Endothelial cell of umbilical vein (primary cell): ENCODE measurements around the gene DAB1. TPM values are rescaled to one million over a fixed set of nuclear protein-coding genes. Genes with fewer than 3 reads are reported as not detected.

Source experiments
- BruUV-seq: library from RNA; stranded (reverse); fragments of 400-500 nt; replicated peaks from 2 replicates; lab custom pipeline; 2021; lab: Mats Ljungman, UMichigan
- CTCF ChIA-PET: fragments of 300-600, 350-600 bp; sonication (Branson Sonifier 250); formaldehyde crosslinking; loops from one replicate; lab custom pipeline; 2021; ENCODE audit warnings: antibody characterized with exemption, inconsistent platforms; lab: Charles Lee
- POLR2A ChIA-PET: fragments of 300-600, 350-600 bp; sonication (Branson Sonifier 250); formaldehyde crosslinking; loops from one replicate; lab custom pipeline; 2021; ENCODE audit warnings: antibody characterized with exemption, inconsistent platforms; lab: Charles Lee
- DNase-seq: peaks from one replicate; pipeline ENCODE4 v3.0.0-alpha.2; 2011; ENCODE audit warnings: low read depth, low spot score
- FAIRE-seq: peaks from 2 replicates; lab custom pipeline; 2011; peaks lifted over from hg19 to GRCh38; lab: Jason Lieb, UNC
- H2AFZ ChIP-seq: 2 replicates; pipeline ENCODE4 v1.6.0; 2012; ENCODE audit warnings: low read depth, low read length, control low read depth, inconsistent platforms
- H3K27ac ChIP-seq: 2 replicates; pipeline ENCODE4 v1.5.1; 2011; ENCODE audit warnings: low read depth, mild to moderate bottlenecking, control low read depth, low read length, moderate library complexity; ENCODE audit not compliant: insufficient read depth
- H3K27me3 ChIP-seq, 2 experiments: 2 replicates each; pipeline versions ENCODE4 v1.6.0 to v1.6.1; 2011; ENCODE audit warnings: low read length in 2 of 2, mixed read lengths in 1 of 2; ENCODE audit not compliant: control insufficient read depth in 2 of 2, insufficient read depth in 2 of 2
- H3K36me3 ChIP-seq, 2 experiments: 2 replicates in 1 of 2; 3 replicates in 1 of 2; pipeline ENCODE4 v1.5.1; 2011; ENCODE audit warnings: low read length in 2 of 2, mild to moderate bottlenecking in 1 of 2, moderate library complexity in 1 of 2; ENCODE audit not compliant: control insufficient read depth in 2 of 2, insufficient read depth in 2 of 2; ENCODE audit errors: extremely low read depth in 1 of 2
- H3K4me1 ChIP-seq: 3 replicates; pipeline ENCODE4 v1.5.1; 2011; ENCODE audit warnings: mild to moderate bottlenecking, low read length; ENCODE audit not compliant: control insufficient read depth, insufficient read depth; ENCODE audit errors: extremely low read depth
- H3K4me2 ChIP-seq: 2 replicates; pipeline ENCODE4 v1.6.1; 2011; ENCODE audit warnings: low read length, control low read depth, mixed read lengths; ENCODE audit not compliant: insufficient read depth
- H3K4me3 ChIP-seq, 3 experiments: fragments of 200-600 bp in 1 of 3; sonication (generic), shearing (Covaris generic) in 1 of 3; replicated peaks in 1 of 3; 2 replicates each; pipeline ENCODE4 v1.5.1; 2011 to 2016; ENCODE audit warnings: control low read depth in 3 of 3, low read length in 3 of 3, mild to moderate bottlenecking in 2 of 3, inconsistent platforms in 1 of 3, low read depth in 1 of 3, moderate library complexity in 1 of 3; ENCODE audit not compliant: insufficient read depth in 1 of 3
- H3K79me2 ChIP-seq: 2 replicates; pipeline ENCODE4 v1.6.0; 2012; ENCODE audit warnings: low read length, inconsistent platforms; ENCODE audit not compliant: control insufficient read depth, insufficient read depth
- H3K9ac ChIP-seq: replicated peaks from 2 replicates; pipeline ENCODE3; 2011; ENCODE audit warnings: low read length, control low read depth; ENCODE audit not compliant: insufficient read depth; ENCODE audit errors: extremely low read depth
- H3K9me1 ChIP-seq: replicated peaks from 3 replicates; pipeline ENCODE4 v1.6.0; 2011; ENCODE audit warnings: mild to moderate bottlenecking, low read length; ENCODE audit not compliant: control insufficient read depth, insufficient read depth; ENCODE audit errors: extremely low read depth
- H3K9me3 ChIP-seq: replicated peaks from 2 replicates; pipeline ENCODE4 v1.5.1; 2012; ENCODE audit warnings: low read length, inconsistent platforms; ENCODE audit not compliant: control insufficient read depth, insufficient read depth
- H4K20me1 ChIP-seq: replicated peaks from 2 replicates; pipeline ENCODE3; 2011; ENCODE audit warnings: mild to moderate bottlenecking, low read length; ENCODE audit not compliant: control insufficient read depth, insufficient read depth; ENCODE audit errors: extremely low read depth
- CTCF ChIP-seq, 2 donors: IDR thresholded peaks; 1 replicate in 1 of 2; 2 replicates in 1 of 2; pipeline ENCODE4 v1.5.1; 2011; ENCODE audit warnings: low read length in 2 of 2, mild to moderate bottlenecking in 2 of 2, moderate library complexity in 2 of 2, control low read depth in 1 of 2, inconsistent platforms in 1 of 2, low read depth in 1 of 2; ENCODE audit not compliant: insufficient read depth in 1 of 2; ENCODE audit errors: extremely low read depth in 1 of 2
- EZH2 ChIP-seq: IDR thresholded peaks from 2 replicates; pipeline ENCODE4 v1.6.1; 2012; ENCODE audit warnings: borderline replicate concordance, low read depth, mild to moderate bottlenecking, moderate library complexity, low read length, inconsistent platforms; ENCODE audit not compliant: severe bottlenecking
- FOS ChIP-seq: IDR thresholded peaks from 2 replicates; pipeline ENCODE4 v1.6.1; 2011; ENCODE audit warnings: mild to moderate bottlenecking, low read length, moderate library complexity, borderline replicate concordance; ENCODE audit not compliant: insufficient read depth
- GATA2 ChIP-seq: IDR thresholded peaks from 2 replicates; pipeline ENCODE4 v1.7.0; 2011; ENCODE audit warnings: low read depth, mild to moderate bottlenecking, moderate library complexity, mixed read lengths, low read length; ENCODE audit not compliant: insufficient read length, insufficient read depth
- JUN ChIP-seq: IDR thresholded peaks from 2 replicates; pipeline ENCODE4 v1.6.1; 2011; ENCODE audit warnings: borderline replicate concordance, low read depth; ENCODE audit not compliant: insufficient read length, insufficient read depth
- MYC ChIP-seq: IDR thresholded peaks from one replicate; pipeline ENCODE4 v1.6.1; 2011; ENCODE audit warnings: mild to moderate bottlenecking, low read depth, low read length
- POLR2A ChIP-seq: IDR thresholded peaks from 2 replicates; pipeline ENCODE4 v1.6.1; 2012; ENCODE audit warnings: low read depth, mild to moderate bottlenecking, control low read depth, low read length
- POLR2AphosphoS5 ChIP-seq: IDR thresholded peaks from 2 replicates; pipeline ENCODE4 v1.6.1; 2012; ENCODE audit warnings: low read depth, mild to moderate bottlenecking, control low read depth, low read length, moderate library complexity; ENCODE audit not compliant: insufficient read depth
- dilution Hi-C: fragments of 300-500 bp; cut with MboI; formaldehyde crosslinking; loops from one replicate; pipeline ENCODE4 v1.15.0; 2019; ENCODE audit warnings: low sequenced_read_pairs; ENCODE audit not compliant: extremely low pct_ligation_motif_present
- intact Hi-C: fragments of 100-400 bp; cut with micrococcal nuclease; formaldehyde crosslinking; loops from one replicate; pipeline ENCODE4 v1.10.0; 2022
- polyA plus RNA-seq, 4 experiments: library from polyadenylated mRNA; depleted of rRNA in 3 of 4; stranded (reverse) in 3 of 4; unstranded in 1 of 4; fragments of >200 nt; gene quantifications; 2 replicates each; pipeline versions ENCODE4 v1.2.1 to v1.2.3, GENCODE V29; 2011 to 2012; ENCODE audit warnings: missing spikeins in 1 of 4
- total RNA-seq: library from RNA; stranded (reverse); gene quantifications from 2 replicates; pipeline ENCODE4 v1.2.3, GENCODE V29; 2021
- TF ChIP-seq, protein P1 (sequence below): IDR thresholded peaks from 2 replicates; pipeline ENCODE4 v1.6.1; 2011; ENCODE audit not compliant: insufficient read depth, insufficient read length

The DAB1 gene
- total and polyA plus RNA-seq, 2 donors (not counting 3 experiments of a cell fraction or from before 2014, with no cell fraction given), result not detected

DNA sequence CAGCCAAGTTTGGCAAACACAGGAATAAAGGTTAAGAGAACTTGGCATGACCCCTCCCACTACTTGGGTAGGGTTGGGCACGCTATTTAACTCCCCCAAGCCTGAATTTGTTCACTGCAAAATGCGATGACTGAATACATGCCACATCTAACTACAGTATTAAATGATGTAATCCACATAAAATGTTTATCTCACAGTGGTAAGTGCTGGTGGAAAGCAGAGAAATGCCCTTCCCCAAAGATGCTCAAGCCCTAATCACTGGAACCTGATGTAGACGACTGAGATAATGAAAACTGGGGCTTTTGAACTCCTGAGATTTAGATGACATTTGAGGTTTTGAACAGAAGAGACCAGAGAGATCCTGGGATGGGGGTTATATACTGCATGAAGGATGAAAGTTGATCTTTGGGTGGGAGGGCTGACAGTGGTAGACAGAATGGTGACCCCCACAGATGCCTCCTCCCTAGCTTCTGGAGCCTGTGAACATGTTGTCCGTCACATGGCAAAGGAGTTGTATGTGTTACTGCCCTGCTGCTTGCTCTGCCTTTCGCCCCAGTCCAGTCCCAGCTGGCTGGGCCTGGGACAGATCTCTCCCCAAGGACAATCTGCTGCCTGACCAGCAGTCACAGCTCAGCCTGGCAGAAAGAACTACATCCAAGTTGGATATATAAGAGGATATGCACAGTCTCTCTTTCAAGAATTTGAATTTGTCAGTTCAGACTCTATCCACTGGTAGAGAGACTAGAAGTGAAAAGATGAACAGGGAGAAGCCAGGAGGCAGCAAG lies 120.9 kb downstream of the DAB1 start:
- no peak overlapping the region for H3K27ac ChIP-seq
- H2AFZ ChIP-seq, result no peak overlapping the region
- H3K27me3 ChIP-seq, result no peaks in the 10 kb centered on the region
- TF ChIP-seq, protein P1, sequence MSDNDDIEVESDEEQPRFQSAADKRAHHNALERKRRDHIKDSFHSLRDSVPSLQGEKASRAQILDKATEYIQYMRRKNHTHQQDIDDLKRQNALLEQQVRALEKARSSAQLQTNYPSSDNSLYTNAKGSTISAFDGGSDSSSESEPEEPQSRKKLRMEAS, result no peak
- no peak for TF ChIP-seq POLR2AphosphoS5
- TF ChIP-seq CTCF (IDR thresholded peaks at IDR 0.05; ENCODE audit: extremely low read depth in 1 of 2, insufficient read depth in 1 of 2, low read depth in 1 of 2, low read length in 2 of 2), result no peak
- no peak for TF ChIP-seq JUN
- TF ChIP-seq POLR2A, result no peak
- TF ChIP-seq MYC, result no peak
- no peak for TF ChIP-seq FOS
- no peak for TF ChIP-seq EZH2
- no peak for TF ChIP-seq GATA2
- CTCF ChIA-PET, result no interaction called here
- BruUV-seq, result no TSS peak
- H3K9me1 ChIP-seq, result no peaks in the 10 kb centered on the region
- H3K4me1 ChIP-seq, result no peaks in the 10 kb centered on the region
- no peak overlapping the region for H3K4me2 ChIP-seq
- DNase-seq (no peak), FAIRE-seq (no peak)
- no peaks in the 10 kb centered on the region for H4K20me1 ChIP-seq
- no peak overlapping the region for H3K4me3 ChIP-seq
- intact Hi-C loops, result no loop called here
- dilution Hi-C loops, result no loop called here
- H3K9me3 ChIP-seq, result no peaks in the 10 kb centered on the region
- H3K9ac ChIP-seq, result no peak overlapping the region
- H3K36me3 ChIP-seq, result no peaks in the 10 kb centered on the region
- H3K79me2 ChIP-seq, result no peaks in the 10 kb centered on the region
- POLR2A ChIA-PET, result no interaction called here
